Activated CD4-positive, alpha-beta T cell treated with anti-CD3 and anti-CD28 coated beads, Interleukin-2, Interleukin-6, amounts not matched to agents 100 ng/mL and 50 ng/mL, durations not matched to agents 16 hours and 8 hours (primary cell): ENCODE results near the gene RAB9B.

ENCODE experiments used
- DNase-seq: peaks from one replicate; pipeline ENCODE4 v3.0.0-alpha.2; 2020

RAB9B gene

DNA sequence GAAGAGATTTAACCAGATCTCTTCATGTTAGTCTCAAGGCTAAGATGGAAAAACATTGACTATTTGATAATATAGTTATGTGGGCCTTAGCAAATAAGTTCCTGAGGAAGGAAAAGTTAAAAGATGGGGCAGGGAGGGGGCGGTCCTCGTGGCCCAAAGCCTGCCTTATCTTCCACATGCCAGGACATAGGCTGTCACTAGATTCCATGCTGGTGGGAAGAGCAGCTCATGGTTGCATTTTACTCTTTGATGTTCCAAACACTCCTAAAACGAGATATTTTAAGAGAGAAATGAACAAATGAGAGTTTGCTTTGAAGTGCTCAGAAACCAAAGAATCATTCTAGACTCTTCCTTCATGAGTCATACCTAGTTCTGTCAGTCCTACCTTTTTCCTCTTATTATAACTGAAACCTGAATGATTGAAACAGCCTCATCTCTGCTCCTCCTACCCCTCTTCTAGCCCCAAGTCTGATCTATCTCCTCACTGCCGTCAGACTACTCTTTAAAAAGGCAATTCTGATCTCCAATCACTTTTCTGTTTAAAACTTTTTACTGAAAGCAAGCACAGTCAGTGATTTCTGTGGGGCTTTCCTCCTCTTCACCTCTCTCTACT is 25.1 kb downstream of the RAB9B start:
- peak; percentile 36 for DNase-seq

DNA sequence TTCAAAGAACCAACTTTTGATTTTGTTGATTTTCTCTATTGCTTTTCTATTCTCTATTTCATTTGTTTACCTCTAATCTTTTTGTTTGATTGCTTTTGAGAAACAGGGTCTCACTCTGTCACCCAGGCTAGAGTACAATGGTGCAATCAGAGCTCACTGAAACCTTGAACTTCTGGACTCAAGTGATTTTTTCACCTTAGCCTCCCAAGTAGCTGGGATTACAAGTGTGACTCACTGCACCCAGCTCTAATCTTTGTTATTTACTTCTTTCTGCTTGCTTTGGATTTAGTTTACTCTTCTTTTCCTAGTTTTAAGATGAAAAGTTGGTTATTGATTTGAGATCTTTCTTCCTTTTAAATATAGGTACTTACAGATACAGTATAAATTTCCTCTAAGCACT is 26.2 kb downstream of the RAB9B start:
- no peak for DNase-seq

DNA sequence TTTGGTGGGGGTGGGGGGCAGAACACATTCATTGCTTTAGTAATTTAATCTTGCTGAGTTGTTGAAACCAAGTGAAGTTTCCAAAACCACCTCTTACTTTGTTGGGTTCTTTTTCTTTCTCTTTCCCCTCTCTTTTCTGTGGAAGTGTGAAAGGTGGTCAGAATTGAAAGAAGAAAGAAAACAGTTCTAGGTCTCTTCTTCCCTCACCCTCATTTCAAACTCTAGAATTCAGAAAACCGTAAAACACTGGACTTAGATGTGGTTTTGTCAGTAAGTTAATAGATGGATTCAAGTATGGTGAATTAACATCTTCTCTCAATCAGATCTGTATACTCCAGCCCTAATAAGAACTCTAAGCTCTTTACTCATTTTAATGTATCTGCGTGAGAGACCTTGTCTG is 31.7 kb downstream of the RAB9B start:
- peak; percentile 27 for DNase-seq

DNA sequence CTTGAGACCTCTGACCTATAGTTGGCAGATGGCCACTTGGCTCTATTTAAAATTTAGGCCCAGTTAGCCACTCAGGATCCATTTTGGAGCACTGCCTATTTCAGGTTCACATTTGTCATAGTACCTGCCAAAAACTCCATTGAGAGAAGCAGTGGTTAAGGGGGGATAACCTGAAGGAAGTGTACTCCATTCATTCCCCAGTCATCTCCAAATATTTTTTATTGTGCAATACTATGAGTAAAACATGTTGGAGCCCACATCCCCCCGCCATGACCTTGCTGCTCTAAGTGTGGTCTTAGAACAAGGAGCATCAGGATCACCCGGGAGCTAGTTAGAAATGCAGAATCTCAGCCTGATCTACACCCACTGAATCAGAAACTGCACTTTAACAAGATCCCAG is 34.4 kb downstream of the RAB9B start:
- no peak for DNase-seq

DNA sequence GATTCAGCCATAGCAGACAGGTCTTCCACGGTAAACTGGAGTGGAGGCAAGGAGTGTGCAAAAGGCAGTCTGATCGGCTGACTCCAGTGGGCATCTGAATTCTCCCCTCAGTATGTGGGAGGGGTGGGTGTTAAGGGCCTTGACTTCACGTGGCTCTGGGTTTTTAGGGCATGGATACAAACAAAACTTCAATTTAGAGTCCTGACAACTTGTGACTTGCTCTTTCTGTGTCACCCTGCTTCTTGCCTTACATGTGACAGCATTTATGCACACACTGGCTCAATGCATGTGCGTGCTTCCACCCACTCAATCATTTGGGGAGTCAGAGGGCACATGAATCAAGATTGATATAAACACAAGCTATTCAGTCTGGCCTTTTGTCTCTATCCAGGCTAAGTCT is 37.9 kb downstream of the RAB9B start:
- DNase-seq, result no peak

DNA sequence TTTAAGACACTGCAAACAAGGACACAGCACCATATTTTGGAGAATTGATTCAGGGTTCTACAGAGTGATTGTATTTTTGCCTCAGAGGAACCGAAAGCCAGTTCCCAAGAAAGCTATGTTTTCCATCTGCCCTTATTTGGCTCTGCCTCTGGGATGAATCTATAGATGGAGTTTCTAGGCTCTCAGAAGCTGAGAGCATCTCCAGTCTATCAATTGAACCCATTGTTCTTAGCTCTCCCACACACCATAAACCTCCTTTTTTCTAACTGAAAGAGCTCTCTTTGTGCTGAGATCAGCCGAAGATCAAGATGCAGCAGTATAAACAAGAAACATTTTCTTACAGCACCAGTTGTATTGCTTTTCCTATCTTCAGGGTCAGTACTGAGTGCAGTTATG is 38.5 kb downstream of the RAB9B start:
- no peak for DNase-seq

DNA sequence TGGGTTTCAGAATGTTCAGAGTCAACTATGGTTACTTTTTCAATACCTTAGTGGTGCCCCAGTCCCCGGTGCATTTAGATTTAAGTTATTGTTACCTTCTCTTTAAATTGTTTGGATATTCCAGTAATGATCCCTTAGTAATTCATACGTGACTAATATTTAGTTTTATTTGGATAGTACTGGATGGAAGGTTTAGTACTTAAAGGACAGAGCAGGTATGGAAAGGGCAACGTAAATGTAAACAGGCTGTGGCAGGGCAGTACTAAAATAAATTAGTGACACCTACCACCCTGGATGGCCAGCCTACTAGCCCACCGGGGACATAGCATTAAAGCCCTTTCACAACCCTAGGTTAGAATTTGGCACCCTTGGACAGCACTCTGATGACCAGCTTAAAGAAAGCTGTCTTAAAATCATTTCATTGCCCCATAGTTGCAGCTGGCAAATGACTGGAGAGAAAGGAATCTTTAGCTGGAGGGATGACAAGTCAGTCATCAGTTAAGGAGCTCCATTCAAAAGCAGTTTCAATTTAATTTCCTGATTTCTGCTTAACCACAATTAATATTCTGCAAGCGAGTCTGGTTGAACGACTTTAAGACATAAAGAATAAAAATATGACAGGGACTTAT is 39.0 kb downstream of the RAB9B start:
- no peak for DNase-seq

DNA sequence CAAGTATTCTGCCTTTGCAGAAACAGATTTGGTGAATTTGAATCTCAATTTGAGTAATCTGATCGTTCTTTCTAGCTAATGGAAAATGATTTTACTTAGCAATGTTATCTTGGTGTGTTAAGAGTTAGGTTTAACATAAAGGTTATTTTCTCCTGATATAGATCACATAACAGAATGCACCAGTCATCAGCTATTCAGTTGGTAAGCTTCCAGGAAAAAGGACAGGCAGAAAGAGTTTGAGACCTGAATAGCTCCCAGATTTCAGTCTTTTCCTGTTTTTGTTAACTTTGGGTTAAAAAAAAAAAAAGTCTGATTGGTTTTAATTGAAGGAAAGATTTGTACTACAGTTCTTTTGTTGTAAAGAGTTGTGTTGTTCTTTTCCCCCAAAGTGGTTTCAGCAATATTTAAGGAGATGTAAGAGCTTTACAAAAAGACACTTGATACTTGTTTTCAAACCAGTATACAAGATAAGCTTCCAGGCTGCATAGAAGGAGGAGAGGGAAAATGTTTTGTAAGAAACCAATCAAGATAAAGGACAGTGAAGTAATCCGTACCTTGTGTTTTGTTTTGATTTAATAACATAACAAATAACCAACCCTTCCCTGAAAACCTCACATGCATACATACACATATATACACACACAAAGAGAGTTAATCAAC is 40.1 kb downstream of the RAB9B start:
- DNase-seq, result no peak

DNA sequence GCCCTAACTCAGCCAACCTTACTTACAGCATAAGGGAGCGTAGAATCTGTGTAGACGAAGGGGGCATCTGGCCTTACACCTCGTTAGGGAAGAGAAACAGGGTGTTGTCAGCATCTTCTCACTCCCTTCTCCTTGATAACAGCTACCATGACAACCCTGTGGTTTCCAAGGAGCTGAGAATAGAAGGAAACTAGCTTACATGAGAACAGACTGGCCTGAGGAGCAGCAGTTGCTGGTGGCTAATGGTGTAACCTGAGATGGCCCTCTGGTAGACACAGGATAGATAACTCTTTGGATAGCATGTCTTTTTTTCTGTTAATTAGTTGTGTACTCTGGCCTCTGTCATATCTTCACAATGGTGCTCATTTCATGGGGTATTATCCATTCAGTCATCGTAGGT is 40.8 kb downstream of the RAB9B start:
- DNase-seq, result no peak

DNA sequence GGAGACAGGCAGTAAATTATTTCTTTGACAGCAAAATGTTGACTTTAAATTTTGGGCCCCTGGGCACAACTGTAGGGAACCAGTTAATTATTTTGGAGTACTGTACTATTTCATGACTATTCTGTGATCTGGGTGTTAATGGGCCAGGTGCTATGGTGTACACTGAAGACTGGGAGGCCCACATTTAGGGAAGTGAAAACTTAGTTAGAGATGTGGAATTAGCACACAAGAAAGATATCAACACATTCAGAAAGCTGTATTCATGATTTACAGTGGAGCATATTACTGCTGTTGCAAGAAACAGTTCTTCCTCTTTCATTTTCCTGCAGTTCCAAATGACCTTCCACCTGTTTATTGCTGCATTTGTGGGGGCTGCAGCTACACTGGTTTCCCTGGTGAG is 43.1 kb downstream of the RAB9B start:
- DNase-seq, result no peak

DNA sequence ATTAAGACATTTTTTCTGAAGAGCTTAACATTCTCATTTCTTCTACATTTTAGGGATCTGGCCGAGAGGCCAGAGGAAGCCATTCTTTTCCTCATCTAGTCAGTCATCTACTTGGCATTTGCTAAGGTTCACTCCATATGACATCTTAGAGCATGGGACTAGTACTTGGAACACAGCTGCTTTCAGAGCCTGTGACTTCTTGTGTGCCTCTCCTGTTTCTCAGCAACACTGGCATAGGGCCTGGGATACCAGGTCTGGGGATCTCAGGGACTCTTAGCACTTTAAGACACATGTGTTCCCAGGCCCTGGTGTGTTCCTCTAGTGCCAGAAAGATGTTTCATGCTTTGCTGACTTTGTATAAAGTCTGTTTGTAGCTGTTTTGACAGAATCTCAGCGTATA is 48.1 kb downstream of the RAB9B start:
- DNase-seq, result no peak

DNA sequence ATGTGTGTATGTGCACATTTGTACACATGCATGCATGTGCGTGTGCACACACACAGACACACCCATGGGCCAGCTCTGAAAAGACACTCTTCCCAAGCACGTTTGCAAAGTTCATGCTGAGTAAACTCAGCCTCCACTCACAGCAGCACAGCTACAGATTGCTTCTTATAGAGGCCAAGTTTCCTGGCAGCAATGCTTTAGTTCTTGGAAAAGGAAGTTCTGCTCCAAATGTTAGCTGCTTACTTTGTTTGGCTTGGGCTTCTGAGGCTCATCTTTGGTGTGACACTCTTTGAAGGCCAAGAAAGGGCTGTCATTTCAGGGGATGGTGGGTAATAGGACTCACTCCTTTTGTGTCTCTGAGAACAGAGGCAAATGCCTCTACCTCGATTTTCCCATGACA is 48.9 kb downstream of the RAB9B start:
- DNase-seq, result no peak

DNA sequence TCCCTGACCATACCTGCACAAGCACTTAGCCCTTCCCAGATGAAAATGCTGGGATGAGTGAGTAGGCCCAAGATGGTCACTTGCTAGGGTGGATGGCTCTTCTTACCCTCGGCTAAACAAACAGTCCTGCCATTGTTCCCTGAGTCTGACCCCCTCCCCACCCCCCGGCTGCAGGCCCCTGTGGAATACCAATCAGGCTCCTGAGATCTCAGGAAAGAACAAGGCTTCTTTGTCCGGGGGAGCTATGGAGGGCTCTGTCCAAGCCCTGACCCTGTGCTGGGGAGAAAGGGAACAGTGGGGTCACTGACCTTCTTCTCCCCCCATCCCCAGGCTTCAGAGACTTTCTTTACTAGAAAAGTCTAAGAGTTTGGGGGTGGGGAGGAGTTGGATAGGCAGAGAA is 49.4 kb downstream of the RAB9B start:
- DNase-seq, result no peak

DNA sequence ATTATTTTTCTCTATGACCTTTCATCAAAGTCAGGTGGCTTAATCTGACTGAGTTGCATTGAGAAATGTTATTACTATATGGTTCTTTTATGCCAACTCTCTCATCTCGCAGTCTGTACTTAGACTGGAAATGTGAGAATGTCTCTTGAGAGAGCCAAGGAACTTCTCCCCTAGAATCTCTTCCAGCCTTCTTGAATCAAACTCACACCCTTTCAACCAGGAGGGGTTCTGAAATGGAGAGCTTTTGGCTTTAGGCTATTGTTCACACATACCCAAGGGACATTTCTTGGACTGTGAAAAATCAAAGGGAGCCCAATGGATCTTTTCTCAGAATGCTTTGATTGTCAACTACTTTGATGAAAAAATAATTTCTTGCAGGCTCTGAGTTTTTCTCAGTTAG is 50.4 kb downstream of the RAB9B start:
- no peak for DNase-seq

DNA sequence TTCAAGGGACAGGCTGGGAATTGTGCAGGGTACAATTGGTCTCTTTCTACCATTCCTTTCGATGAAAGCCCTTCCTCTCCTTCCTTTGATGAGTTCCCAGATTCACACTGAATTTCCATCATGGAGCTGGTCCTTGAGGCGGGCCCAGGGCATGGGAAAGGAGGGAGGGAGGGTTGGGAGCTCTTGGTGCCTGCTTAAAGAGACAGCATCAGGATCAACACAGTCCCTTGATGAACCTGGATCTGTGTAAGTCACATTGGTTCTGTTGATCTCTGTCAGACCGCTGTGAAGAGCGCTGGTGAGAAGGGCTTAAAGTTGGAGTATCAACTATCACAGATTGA is 51.0 kb downstream of the RAB9B start:
- no peak for DNase-seq

DNA sequence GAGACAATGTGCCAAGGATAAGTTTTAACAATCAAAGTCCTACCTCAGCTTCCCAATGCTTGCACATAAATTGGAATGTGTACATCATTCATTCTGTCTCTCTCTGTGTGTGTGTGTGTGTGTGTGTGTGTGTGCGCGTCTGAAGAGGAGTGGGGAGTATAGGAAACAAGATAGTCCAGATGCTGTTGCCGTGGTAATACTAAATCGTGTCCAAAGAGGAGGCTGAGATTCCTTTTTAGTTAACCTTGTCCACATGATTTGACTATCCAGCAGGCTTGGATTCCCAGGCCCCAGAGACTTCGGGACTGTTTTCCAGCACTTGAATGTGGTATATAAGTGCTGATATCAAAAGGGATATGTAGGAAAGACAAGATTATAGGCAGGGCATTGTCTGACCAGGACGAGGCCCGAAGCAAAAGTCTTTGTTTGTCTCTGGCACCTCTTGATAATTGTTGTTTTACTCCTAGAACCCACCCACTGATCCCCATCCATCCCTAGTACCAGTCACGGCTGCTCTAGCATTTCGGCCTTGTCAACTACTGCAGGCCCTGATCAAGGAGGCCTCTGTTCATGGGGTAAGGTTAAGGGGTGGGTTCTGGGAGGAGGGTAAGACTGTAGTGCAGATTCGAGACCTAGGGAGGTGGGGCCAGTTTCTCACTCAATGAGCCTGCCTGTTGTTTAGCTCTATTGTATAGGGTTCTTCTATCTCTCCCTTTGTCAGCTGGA is 51.6 kb downstream of the RAB9B start:
- no peak for DNase-seq

DNA sequence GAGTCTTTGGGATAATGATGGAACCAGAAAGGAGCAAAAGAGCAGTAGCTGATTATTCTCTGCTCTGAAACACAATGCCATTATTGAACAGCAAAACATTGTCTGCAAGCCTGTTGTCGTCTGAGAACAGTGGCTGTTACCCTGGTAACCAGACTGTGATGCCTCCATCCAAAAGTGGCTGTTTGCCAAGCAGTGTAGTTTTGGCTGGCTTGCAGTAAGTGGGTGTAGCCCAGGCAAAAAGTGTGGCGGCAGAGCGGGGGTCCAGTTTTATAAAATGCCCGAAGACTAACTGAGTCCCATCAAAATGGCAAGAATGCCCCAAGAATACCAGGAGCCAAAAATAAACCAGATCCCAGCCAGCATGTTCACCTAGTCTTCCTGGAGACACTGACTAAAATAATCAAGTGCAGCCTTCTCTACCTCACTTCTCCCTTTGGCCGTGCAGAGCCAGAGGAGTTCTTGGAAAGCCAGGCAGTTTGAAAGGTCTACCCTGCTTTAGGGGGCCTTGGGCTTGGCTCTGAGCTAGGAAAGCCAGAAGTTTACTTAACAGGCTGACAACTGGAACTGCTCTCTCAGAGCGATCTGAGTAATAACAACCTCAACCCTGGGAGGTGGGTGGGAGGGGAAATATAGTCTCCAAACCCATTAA is 52.8 kb downstream of the RAB9B start:
- no peak for DNase-seq

DNA sequence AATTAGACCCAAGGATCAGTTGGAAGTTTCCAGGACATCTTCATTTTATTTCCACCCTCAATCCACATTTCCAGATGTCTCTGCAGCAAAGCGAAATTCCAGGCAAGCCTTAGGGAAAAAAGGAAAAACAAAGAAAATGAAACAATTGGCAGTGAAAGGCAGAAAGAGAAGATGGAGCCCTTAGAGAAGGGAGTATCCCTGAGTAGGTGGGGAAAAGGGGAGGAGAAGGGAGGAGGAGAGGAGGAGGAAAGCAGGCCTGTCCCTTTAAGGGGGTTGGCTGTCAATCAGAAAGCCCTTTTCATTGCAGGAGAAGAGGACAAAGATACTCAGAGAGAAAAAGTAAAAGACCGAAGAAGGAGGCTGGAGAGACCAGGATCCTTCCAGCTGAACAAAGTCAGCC is 55.5 kb downstream of the RAB9B start, which contains the start of gene PLP1:
TSS of gene PLP1 (plus strand) at position 295 of the 400 bp plus-strand sequence. CDS start 156 bp downstream, outside the sequence.
- DNase-seq, result no peak

DNA sequence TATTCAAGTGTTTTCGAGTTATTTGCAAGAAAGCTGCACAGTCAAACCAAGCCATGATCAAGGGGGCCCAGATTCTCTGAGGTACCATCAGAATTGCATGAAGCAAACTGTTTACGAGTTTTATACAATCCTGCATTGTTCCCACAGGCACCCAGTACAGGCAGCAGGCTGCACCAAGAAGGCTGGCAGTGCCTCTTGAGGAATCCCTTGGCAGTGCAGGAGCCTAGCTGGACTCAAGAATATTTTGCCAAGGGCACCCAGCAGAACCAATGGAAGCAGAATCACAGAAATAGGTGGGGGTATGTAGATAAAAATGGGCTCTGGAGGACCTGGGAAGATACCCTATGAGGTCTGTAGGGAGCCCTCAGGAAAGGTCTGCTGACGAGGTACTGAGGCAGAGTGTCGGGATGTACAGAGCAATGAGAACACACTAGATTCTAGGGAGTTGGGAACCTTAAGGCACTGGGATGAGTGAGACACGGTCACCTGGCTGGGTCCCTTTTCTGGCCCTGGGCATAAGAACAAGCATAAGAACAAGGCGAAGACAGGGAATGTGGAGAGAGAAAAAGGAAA is 57.9 kb downstream of the RAB9B start:
- DNase-seq, result no peak

DNA sequence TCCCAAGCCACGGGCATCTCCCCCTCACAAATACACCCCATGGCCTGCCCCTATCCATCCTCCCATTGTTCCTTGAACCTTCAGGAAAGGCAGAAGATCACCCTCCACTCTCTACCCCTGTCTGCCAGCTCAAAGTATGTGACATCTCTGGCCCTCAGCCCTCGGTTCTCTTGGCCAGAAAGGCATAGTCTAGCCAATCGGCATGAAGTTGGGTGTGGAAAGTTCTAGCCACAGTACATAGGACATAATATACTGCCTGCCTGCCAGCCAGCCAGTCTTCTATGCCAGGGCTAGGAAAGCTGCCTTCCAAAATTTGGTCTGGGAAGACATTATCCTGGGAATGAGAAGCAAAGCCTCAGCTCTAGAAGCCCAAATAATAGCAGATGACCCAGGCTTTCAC is 58.6 kb downstream of the RAB9B start:
- DNase-seq, result no peak
